ENCODE results near the gene SLC37A1.

Gene SLC37A1

DNA sequence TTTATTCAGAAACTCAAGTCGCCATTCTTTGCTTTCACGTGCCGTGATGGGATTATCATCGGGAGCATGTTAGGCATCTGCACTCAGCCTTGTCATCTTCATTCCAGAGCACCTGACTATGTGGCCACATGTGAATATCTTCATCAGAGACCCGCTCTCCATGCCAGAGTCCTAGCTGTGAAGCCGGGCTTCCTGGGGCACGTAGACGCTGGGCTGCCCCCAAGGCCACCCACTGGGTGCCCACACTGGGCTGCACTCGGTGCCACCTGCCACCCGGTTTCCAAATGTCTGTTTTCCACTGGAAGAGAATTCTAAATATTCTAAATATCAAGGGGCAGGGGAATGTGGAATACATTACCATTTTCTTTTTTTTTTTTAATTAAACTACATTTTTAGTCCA, 43.8 kb downstream of the SLC37A1 start:
- DNase-seq (ENCODE audit: low read depth) = no peak
- TF ChIP-seq, protein P1, sequence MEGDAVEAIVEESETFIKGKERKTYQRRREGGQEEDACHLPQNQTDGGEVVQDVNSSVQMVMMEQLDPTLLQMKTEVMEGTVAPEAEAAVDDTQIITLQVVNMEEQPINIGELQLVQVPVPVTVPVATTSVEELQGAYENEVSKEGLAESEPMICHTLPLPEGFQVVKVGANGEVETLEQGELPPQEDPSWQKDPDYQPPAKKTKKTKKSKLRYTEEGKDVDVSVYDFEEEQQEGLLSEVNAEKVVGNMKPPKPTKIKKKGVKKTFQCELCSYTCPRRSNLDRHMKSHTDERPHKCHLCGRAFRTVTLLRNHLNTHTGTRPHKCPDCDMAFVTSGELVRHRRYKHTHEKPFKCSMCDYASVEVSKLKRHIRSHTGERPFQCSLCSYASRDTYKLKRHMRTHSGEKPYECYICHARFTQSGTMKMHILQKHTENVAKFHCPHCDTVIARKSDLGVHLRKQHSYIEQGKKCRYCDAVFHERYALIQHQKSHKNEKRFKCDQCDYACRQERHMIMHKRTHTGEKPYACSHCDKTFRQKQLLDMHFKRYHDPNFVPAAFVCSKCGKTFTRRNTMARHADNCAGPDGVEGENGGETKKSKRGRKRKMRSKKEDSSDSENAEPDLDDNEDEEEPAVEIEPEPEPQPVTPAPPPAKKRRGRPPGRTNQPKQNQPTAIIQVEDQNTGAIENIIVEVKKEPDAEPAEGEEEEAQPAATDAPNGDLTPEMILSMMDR (IDR thresholded peaks at IDR 0.05; ENCODE audit: control insufficient read depth, extremely low read depth, insufficient read depth) = no peak
- H3K4me3 ChIP-seq (ENCODE audit: low read depth, low read length) = no peak overlapping the region

- TF ChIP-seq, protein P1 (IDR thresholded peaks at IDR 0.05; ENCODE audit: control insufficient read depth, extremely low read depth, insufficient read depth) = no peak
- no peak overlapping the region for H3K4me3 ChIP-seq (ENCODE audit: low read depth, low read length)
- DNase-seq (ENCODE audit: low read depth) = no peak
Observed at GRCh38 chr21:42558368-42558767, 44.7 kb downstream of the SLC37A1 start.

GRCh38 chr21:42558846-42559245, 45.2 kb downstream of the SLC37A1 start:
- no peak for DNase-seq (ENCODE audit: low read depth)
- no peak overlapping the region for H3K4me3 ChIP-seq (ENCODE audit: low read depth, low read length)
- TF ChIP-seq, protein P1 (IDR thresholded peaks at IDR 0.05; ENCODE audit: control insufficient read depth, extremely low read depth, insufficient read depth) = no peak

DNA sequence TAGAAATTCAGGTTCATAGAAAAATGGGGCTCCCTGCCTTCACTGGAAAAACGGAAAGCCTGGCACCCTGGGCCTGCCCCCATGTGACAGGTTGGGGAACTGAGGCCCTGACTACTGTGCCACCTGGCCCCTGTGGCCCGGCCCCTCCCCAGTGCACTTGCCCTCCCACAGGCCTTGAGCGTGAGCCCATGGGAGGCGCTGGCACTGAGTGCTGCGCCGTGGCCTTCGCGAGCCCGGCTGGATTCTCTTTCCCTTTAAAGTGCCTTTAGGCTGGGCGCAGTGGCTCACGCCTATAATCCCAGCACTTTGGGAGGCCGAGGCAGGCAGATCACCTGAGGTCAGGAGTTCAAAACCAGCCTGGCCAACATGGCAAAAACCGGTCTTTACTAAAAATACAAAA, 45.7 kb downstream of the SLC37A1 start:
- no peak overlapping the region for H3K4me3 ChIP-seq (ENCODE audit: low read depth, low read length)
- no peak for DNase-seq (ENCODE audit: low read depth)
- TF ChIP-seq, protein P1 (IDR thresholded peaks at IDR 0.05; ENCODE audit: control insufficient read depth, extremely low read depth, insufficient read depth) = no peak

DNA sequence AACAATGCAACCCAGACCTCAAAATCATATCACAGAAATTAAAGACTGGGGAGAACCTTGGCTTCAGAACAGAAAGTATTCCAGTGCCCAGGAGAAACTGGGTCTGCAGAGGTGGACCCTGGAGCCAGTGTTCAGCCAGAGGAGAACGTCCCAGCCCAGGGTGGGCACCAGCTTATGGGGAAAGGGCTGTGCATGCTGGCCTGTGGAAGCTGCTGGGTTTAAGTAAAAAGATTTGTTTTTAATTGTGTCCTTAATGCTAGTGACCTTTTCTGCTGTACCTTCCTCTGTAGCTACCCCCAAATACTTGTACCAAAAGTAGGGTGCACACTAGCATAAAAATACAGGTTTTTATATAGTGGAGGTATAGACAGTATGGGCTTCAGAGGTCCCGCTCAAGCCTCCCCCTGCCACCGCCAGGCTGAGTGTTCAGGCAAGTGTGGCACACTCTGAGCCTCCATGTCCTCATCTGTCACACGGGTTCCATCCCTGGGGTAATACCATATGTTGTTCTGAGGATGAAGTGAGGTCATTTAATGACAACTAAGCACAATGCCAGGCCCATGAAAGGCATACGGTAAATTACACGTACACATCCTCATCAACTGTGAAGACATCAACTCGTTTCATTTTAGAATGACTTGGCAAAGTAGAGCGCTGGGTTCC, 47.0 kb downstream of the SLC37A1 start:
- no peak for DNase-seq (ENCODE audit: low read depth)
- H3K4me3 ChIP-seq (ENCODE audit: low read depth, low read length) = no peak overlapping the region
- TF ChIP-seq, protein P1 (IDR thresholded peaks at IDR 0.05; ENCODE audit: control insufficient read depth, extremely low read depth, insufficient read depth) = no peak

- TF ChIP-seq, protein P1 (IDR thresholded peaks at IDR 0.05; ENCODE audit: control insufficient read depth, extremely low read depth, insufficient read depth) = peak; percentile 0; the same call in 1 of the 2 replicates
- no peak for DNase-seq (ENCODE audit: low read depth)
- no peak overlapping the region for H3K4me3 ChIP-seq (ENCODE audit: low read depth, low read length)
Observed at GRCh38 chr21:42561762-42562650, 48.4 kb downstream of the SLC37A1 start.

Measured in LNCaP clone FGC (cell line).